Measurements from ENCODE around the gene MS4A10.

- no peak for TF ChIP-seq CTCF (IDR thresholded peaks at IDR 0.05)
- no peak for TF ChIP-seq EZH2 (IDR thresholded peaks at IDR 0.05; ENCODE audit: borderline replicate concordance, insufficient read depth, low read depth, low read length, poor library complexity, severe bottlenecking)
Observed at GRCh38 chr11:60844045-60844869, 59.1 kb downstream of the MS4A10 start.

Data from B cell (primary cell).